ENCODE data around the gene GATAD2A. TPM values are rescaled to one million over a fixed set of nuclear protein-coding genes. Genes with fewer than 3 reads are reported as not detected.

GATAD2A gene
- total RNA-seq, 2 donors from 2014 or later = 102 to 145 TPM

DNA sequence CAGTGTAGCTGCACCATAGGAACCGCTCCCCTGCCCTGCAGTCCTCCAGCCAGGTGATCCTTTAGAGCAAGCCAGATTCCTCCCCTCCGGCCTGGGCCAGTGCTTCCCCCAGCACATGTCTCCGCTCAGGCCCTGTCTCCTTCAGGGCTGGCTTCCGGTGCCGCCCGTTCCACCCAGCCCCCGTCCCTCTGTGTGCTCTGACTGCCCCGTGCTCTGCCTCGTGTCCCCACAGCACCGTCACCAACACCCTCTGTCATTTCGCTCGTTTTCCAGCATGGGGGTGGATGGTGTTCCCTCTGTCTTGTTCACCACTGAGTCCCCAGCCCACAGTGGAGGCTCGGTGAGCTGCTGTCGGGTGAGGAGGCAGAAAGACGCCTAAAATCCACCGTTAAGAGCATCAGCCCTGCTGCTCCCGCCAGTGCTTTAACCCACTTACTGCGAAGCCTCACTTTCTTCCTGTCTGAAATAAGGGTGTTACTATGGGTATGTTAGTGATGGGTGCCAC is 55.3 kb downstream of the GATAD2A start:
- DNase-seq = peak; percentile 48
- Histone ChIP-seq H3K27ac (peak overlapping the region; percentile 74), H3K36me3 (no peaks in the 10 kb centered on the region), H3K27me3 (no peaks in the 10 kb centered on the region), H3K9ac (ENCODE audit: low read depth in 2 of 2, low read length in 2 of 2) (peak overlapping the region; percentile 43 to 45), H3K9me3 (no peaks in the 10 kb centered on the region), H3K4me3 (no peak overlapping the region), H3K4me1 (peaks cover 50% of the 10 kb centered on the region)
- intact Hi-C loops (cut with DNase I) = no loop called here
- TF ChIP-seq CTCF (IDR thresholded peaks at IDR 0.05) = no peak

DNA sequence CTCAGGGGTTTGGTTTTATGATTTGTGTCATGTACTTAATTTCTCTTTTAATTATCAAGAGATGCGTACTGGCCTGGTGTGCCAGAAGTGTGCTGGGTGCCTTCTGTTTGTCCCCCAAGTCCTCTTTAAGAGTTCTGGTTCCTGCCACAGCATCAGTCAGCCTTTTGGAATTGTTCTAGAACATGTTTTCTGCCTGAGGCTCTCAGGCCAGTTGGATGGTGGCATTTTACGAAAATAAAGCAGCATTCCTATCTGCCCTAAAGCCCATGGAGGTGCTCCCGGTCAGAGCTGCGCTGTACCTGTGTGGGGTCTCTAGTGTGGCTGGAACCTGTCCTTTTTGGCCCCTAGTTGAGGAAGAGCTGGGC is 55.8 kb downstream of the GATAD2A start:
- H3K4me3 ChIP-seq = no peak overlapping the region
- intact Hi-C loops (cut with DNase I) = no loop called here
- DNase-seq = no peak
- peak overlapping the region; percentile 57 for H3K27ac ChIP-seq
- H3K9ac ChIP-seq (ENCODE audit: low read depth in 2 of 2, low read length in 2 of 2) = peak overlapping the region; percentile 45 to 59
- no peak for TF ChIP-seq CTCF (IDR thresholded peaks at IDR 0.05)
- H3K9me3 ChIP-seq = no peaks in the 10 kb centered on the region
- H3K27me3 ChIP-seq = no peaks in the 10 kb centered on the region
- H3K4me1 ChIP-seq = peaks cover 50% of the 10 kb centered on the region
- peaks cover 4% of the 10 kb centered on the region for H3K36me3 ChIP-seq

DNA sequence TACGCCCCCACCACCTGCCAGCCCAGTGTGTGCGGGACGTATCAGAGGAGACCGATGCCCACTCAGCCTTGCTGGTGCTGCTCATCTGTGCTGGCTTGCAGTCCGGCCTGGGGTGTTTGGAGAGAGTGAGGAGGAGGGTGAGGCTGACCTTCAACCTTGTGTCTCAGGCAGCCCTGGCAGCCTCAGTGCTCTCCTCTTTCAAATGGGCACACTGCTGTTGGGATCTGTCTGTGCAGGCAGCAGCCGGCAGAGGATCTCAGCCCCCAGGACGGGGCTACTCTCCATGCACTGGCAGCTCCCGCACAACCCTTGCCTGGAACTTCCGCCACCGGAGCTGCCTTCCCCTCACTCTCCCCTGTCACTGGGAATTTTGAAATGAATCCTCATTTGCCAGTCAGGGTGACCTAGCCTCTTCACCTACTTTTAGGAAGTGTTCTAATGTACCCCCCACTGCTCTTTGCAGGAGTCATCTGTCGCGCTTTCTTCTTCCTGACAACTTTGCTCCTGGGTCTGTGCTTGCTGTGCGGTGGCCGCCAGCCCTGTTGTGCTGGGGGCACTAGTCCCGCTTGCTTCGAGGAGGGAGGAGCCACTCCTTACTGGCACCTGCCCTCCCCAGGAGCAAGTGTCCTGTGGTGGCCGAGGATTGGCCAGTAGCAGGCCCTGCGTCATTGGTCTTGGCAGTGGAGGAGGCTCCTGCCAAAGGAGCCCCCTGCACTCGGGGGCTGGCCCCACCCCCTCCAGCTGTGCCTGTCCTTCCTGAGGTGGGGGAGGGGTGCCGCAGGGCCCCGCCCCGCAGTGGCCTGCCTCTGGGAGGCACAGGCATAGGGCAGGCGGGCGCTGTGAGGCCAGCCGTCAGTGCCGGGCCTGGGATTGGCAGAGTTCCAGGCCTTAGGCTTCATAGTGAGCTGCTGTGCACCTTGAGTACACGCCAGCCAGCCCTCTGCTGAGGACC is 56.5 kb downstream of the GATAD2A start:
- H3K4me3 ChIP-seq = no peak overlapping the region
- TF ChIP-seq CTCF (IDR thresholded peaks at IDR 0.05) = no peak
- H3K27me3 ChIP-seq = no peaks in the 10 kb centered on the region
- intact Hi-C loops (cut with DNase I) = no loop called here
- peak overlapping the region; percentile 57 for H3K27ac ChIP-seq
- no peaks in the 10 kb centered on the region for H3K9me3 ChIP-seq
- DNase-seq = peak; percentile 69
- H3K4me1 ChIP-seq = peaks cover 50% of the 10 kb centered on the region
- peaks cover 7% of the 10 kb centered on the region for H3K36me3 ChIP-seq
- peak overlapping the region in 1 of 2 donors; percentile 59 for H3K9ac ChIP-seq (ENCODE audit: low read depth in 2 of 2, low read length in 2 of 2)

DNA sequence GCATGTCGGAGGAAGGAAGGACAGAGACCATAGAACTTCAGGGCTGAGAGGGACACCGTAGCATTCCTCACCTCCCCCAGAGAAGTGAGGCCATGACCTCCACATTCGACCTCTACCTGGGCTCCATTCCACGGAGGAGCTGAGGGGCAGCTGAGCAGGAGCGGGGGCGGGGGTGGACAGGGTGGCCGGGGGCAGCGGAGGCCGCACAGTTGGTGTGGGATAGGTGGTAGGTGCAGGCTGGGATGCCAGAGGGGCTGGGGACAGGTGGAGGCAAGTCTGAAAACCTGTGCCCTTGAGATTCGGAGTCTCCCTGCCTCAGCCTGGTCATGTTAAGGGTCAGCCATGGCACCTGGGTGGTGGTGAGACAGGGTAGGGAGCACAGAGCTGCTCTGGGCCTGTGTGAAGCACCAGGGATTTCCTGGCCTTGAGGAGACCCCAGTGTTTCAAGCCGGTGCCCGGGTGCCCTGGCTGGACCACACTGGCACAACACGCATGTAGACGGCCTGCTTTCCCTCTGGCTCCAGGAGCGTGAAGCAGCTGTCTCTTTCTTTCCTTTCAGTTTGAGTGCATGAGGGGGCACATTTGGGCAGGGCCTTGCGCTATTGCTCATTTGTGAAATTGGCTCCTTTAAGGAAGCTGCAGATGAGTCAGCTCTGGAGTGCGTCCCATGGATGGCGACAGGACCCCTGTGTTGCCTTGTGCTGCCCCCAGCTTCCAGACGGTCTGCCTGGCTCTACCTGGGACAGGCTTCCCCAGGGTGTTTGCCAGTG is 58.1 kb downstream of the GATAD2A start:
- H3K27me3 ChIP-seq = no peaks in the 10 kb centered on the region
- H3K4me3 ChIP-seq = no peak overlapping the region
- peak overlapping the region; percentile 27 for H3K27ac ChIP-seq
- DNase-seq = no peak
- H3K4me1 ChIP-seq = peaks cover 41% of the 10 kb centered on the region
- TF ChIP-seq CTCF (IDR thresholded peaks at IDR 0.05) = no peak
- H3K36me3 ChIP-seq = peaks cover 7% of the 10 kb centered on the region
- intact Hi-C loops (cut with DNase I) = no loop called here
- peak overlapping the region; percentile 16 to 59 for H3K9ac ChIP-seq (ENCODE audit: low read depth in 2 of 2, low read length in 2 of 2)
- no peaks in the 10 kb centered on the region for H3K9me3 ChIP-seq

DNA sequence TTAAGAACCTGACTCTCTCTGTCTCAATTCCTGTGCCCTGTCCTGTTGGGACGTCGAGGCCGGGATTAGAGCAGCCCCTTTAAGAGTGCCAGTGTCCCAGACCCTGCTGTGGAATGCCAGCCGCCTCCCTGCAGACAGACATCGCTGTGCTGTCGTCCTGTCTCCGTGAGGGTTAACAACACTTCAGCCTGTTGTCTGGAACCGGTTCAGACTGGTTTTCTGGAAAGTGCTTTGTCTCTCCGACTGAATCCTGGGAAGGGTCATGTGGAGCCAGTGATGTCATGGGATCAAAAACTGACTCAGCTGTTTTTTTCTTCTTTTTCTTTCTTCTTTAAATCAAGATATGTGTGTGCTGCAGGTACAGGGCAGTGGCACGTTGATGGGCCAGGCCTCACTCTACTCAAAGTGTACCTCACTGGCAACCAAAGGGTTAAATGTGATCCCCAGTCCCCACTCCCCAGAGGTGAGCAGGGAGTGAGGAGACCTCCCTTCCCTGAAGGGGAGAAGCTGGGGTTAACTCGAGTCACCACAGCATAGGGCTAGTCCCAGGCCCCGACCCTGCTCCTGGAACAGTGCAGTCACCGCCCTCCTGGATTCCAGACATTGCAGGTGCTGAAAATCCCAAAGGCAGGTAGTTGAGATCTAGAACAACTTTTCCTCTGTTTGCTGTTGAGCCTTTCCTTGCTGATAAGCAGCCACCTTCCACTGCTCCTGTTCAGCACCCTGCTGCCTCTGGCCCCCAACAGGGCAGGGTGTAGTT is 59.0 kb downstream of the GATAD2A start:
- no peak for DNase-seq
- intact Hi-C loops (cut with DNase I) = no loop called here
- no peak overlapping the region for H3K4me3 ChIP-seq
- H3K27ac ChIP-seq = peak overlapping the region; percentile 27
- TF ChIP-seq CTCF (IDR thresholded peaks at IDR 0.05) = no peak
- peak overlapping the region in 1 of 2 donors; percentile 39 for H3K9ac ChIP-seq (ENCODE audit: low read depth in 2 of 2, low read length in 2 of 2)
- peaks cover 32% of the 10 kb centered on the region for H3K4me1 ChIP-seq
- no peaks in the 10 kb centered on the region for H3K27me3 ChIP-seq
- peaks cover 7% of the 10 kb centered on the region for H3K36me3 ChIP-seq
- no peaks in the 10 kb centered on the region for H3K9me3 ChIP-seq
